GM13976 (cell line): Measurements from ENCODE around the gene FCN1.

Experiments
- DNase-seq: peaks from one replicate; pipeline ENCODE4 v3.0.0; 2012; ENCODE audit warnings: low spot score
- in situ Hi-C: fragments of 300-500 bp; cut with MboI; formaldehyde crosslinking; loops from one replicate; pipeline ENCODE4 v1.12.0; 2022; ENCODE audit warnings: low sequenced_read_pairs, mixed read lengths, inconsistent platforms; ENCODE audit not compliant: unreplicated experiment
- TF ChIP-seq, protein P1 (sequence below): IDR thresholded peaks from 2 replicates; pipeline ENCODE4 v1.5.1; 2012; ENCODE audit warnings: borderline replicate concordance, mild to moderate bottlenecking; ENCODE audit not compliant: insufficient read depth; ENCODE audit errors: extremely low read depth, missing control alignments, control extremely low read depth

Gene FCN1

DNA sequence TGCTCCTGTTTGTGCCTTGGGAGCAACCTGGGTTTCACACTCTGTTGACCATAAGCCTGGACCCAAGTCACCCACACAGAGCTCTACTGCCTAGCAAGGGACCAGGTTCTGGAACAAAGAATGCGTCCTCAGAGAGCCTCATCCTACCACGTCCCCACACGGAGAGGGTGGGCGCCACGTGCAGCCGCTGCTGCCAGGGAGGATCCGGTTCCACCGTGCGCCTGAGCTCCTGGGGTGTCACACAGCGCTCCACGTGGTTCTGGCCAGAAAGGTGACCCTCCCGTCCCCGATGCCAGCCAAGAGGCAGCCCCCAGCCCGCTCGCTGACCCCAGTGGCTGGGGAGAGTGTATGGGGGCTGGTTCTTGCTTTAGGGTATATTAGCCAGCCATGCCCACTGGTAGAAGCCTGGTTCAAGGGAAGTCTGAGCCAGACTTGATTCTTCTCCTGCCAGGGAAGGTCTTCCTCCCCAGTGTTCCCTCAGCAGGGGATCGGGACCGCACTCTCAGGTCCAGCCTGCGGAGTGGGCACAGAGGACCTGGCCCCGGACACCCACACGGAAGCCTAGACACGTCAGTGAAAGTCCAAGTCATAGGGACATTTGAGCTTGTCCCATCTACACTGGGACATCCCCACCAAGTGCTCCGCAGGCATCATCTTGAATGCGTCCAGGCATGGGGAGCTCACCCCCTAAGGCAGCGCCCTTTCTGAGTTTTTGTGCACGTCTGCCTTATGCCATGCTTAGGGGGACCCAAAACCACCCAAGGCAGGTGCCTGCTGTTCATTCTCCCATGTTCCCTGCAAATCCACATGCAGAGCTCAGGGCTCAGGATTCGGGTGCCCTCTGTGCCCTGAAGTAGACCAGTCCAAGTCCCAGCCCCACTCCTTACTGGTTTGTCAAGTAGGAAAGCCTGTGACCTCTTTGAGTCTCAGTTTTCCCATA lies 2.4 kb downstream of the FCN1 start:
- in situ Hi-C loops: no loop called here
- TF ChIP-seq, protein P1, sequence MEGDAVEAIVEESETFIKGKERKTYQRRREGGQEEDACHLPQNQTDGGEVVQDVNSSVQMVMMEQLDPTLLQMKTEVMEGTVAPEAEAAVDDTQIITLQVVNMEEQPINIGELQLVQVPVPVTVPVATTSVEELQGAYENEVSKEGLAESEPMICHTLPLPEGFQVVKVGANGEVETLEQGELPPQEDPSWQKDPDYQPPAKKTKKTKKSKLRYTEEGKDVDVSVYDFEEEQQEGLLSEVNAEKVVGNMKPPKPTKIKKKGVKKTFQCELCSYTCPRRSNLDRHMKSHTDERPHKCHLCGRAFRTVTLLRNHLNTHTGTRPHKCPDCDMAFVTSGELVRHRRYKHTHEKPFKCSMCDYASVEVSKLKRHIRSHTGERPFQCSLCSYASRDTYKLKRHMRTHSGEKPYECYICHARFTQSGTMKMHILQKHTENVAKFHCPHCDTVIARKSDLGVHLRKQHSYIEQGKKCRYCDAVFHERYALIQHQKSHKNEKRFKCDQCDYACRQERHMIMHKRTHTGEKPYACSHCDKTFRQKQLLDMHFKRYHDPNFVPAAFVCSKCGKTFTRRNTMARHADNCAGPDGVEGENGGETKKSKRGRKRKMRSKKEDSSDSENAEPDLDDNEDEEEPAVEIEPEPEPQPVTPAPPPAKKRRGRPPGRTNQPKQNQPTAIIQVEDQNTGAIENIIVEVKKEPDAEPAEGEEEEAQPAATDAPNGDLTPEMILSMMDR: no peak
- no peak for DNase-seq

DNA sequence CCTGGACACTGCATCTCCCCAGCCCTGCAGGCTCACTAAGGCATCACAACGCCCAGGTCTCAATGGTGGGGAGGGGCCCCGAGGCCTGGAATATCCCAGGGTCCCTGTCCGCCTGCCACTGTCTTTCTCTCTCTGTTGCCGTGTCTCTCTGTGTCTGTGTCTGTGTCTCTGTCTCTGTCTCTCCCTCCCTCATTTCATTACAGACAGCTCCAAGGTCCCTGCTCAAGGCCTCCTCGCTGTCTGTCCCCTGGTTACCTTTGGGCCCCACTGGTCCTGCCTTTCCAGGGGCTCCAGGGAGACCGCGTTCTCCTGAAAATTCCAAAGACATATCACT lies 3.2 kb downstream of the FCN1 start:
- DNase-seq: no peak
- in situ Hi-C loops: no loop called here
- TF ChIP-seq, protein P1: no peak

DNA sequence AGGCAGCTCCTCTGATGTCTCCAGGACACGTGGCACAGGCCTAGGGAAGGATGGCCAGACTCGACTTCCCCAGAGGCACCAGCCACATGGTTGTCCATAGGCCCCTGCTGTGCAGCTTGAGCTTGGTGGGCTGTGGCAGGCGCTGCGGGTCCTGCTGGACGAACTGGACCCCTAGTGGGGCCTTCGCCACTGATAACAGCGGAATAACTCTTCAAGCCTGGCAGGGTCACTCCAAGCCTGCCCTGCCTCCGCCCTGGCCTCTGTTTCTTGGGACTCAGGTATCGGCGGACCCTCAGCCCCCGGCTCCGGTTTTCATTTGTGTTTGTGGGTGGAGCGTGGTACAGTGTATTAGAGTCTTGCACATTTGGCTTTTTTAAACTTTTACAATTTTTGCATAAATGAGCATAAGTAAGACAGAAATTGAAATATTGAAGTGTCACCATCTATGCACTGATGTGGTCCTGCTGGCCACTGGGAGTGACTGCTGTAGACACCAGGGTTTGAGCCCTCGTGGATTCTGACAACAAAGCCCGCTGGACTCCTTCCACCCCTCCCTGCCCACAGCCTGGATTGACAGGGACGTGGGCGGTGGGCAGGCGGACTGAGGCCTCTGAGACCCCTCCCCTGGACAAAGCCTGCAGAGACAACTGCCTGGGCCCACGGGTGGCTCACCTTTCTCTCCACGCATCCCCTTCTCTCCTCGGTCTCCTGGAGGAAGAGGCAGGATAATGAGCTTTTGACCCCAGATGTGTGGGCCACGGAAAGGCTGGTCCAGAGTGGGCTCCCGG lies 3.8 kb downstream of the FCN1 start:
- TF ChIP-seq, protein P1: no peak
- in situ Hi-C loops: no loop called here
- DNase-seq: no peak

DNA sequence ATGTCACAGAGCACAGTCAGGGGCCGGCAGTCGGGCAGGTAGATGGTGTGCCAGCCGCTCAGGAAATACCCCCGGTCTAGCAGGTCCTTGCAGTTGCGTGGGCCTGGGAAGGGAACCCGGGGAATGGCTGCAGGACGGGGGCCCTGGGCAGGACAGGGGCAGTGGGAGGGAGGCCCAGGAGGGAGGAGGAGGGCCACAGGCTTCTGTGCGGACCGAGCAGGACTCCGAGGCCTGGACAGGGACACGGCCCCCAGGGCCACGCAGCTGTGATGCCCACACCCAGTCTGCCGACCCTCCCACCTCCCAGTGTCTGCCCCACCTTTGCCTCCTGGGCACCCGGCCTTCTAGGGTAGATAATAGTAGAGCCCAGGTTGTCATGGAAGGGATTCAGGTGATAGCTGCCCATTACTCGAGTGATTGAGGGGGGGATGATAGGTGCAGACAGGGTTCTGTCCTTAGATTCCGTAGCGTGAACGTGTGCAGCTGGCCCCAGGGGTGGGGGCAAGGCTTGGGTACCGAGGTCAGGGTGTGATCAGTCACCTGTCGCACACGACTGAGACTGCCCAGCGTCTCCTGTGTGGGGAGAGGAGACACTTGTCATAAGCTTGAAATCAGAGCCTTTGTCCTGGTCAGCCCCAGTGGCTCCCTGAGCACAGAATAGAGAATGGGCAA lies 4.5 kb downstream of the FCN1 start:
- TF ChIP-seq, protein P1: no peak
- in situ Hi-C loops: no loop called here
- DNase-seq: no peak

DNA sequence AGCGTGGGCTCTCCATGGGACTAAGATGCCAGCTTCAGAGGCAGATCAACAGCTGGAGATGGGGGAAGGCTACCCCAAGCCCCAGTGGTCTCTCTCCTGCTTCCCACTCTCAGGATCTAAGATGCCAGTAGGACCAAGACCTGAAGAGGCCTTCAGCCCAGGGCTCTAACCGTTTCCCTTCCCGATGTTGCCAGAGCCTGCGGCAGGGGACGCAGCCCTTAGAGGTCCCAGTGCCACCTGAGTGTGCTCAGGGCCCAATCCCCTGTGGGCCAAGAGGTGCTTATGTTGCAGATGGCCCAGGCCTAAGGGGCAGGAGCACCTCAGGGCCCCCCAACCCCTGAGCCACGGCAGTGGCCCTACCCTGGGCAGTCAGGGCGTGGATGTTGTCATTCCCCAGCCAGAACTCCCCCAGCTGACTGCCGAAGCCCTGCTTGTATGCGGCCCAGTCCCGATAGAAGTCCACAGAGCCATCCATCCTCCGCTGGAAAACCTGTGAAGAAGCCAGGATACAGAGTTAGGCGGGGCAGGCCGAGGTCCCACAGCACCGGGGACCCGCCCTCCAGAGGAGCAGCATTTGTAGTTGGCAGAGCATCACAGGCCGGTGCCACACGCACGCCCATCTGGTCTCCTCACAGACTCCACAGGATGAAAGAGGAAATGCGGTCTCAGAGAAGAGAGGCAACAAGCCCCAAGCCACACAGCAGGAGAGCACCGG lies 5.4 kb downstream of the FCN1 start:
- in situ Hi-C loops: no loop called here
- TF ChIP-seq, protein P1: no peak

More for the DNA sequence above, 5.4 kb downstream of the FCN1 start:
- no peak for DNase-seq
